Measurements from ENCODE around the gene MMGT1. TPM values are rescaled to one million over a fixed set of nuclear protein-coding genes. Genes with fewer than 3 reads are reported as not detected.

MMGT1 gene
- total RNA-seq, 1 experiment from 2014 or later = 22.6 TPM

- H3K79me2 ChIP-seq (ENCODE audit: insufficient read depth, low read length) = no peaks in the 10 kb centered on the region
- no peak overlapping the region for H3K18ac ChIP-seq (ENCODE audit: insufficient read length, low read depth, low read length)
- no peak overlapping the region for H3K14ac ChIP-seq (ENCODE audit: insufficient read depth, low read length)
- TF ChIP-seq CTCF (conservative IDR thresholded peaks at IDR 0.05) = peak; percentile 73
- no peak overlapping the region for H4K8ac ChIP-seq (replicated peaks; ENCODE audit: insufficient read length, low read depth, low read length)
- H2AK5ac ChIP-seq (ENCODE audit: insufficient read length, low read length) = no peak overlapping the region
- peaks cover 2% of the 10 kb centered on the region for H3K27me3 Mint-ChIP-seq (ENCODE audit: low read depth)
- WGBS (ENCODE audit: extremely low coverage, insufficient read length, low lambda C conversion rate) = no CpG with 5 or more reads among the region's 19 CpGs
- H2BK12ac ChIP-seq (ENCODE audit: insufficient read length, low read depth, low read length) = no peak overlapping the region
- peaks cover 48 to 60% of the 10 kb centered on the region in 2 experiments for H3K9me3 Mint-ChIP-seq
- no peak overlapping the region for H2AFZ ChIP-seq (ENCODE audit: low read length)
- H3K4ac ChIP-seq (ENCODE audit: low read depth, low read length) = no peak overlapping the region
- no peak overlapping the region for H2BK15ac ChIP-seq (ENCODE audit: low read depth, low read length)
- H3K4me1 Mint-ChIP-seq = no peaks in the 10 kb centered on the region
- H3K23ac ChIP-seq (ENCODE audit: insufficient read length, low read depth, low read length) = no peak overlapping the region
- H3K79me1 ChIP-seq (ENCODE audit: insufficient read depth, low read depth, low read length, poor library complexity, severe bottlenecking) = no peaks in the 10 kb centered on the region
- no peak overlapping the region for H3K9ac ChIP-seq (ENCODE audit: extremely low read depth, insufficient read length, low read length)
- H2BK20ac ChIP-seq (ENCODE audit: low read depth, low read length, poor library complexity, severe bottlenecking) = no peak overlapping the region
- no peak overlapping the region for H4K91ac ChIP-seq (ENCODE audit: insufficient read length, low read depth, low read length)
- no peaks in the 10 kb centered on the region for H3K23me2 ChIP-seq (ENCODE audit: insufficient read length, low read depth, low read length, poor library complexity, severe bottlenecking)
- no peaks in the 10 kb centered on the region for H3K4me1 ChIP-seq (ENCODE audit: insufficient read depth, low read length)
- no peaks in the 10 kb centered on the region for H4K20me1 ChIP-seq (ENCODE audit: control insufficient read depth, insufficient read depth, insufficient read length)
- peak; percentile 63 for DNase-seq
- H3K56ac ChIP-seq (ENCODE audit: insufficient read length, low read depth, low read length) = no peak overlapping the region
- H4K5ac ChIP-seq (ENCODE audit: insufficient read length, low read depth, low read length) = no peak overlapping the region
- H3T11ph ChIP-seq (ENCODE audit: low read length) = no peak overlapping the region
- H3K27me3 ChIP-seq (ENCODE audit: insufficient read depth, low read length) = no peaks in the 10 kb centered on the region
- peaks cover 69% of the 10 kb centered on the region for H3K9me3 ChIP-seq (ENCODE audit: control insufficient read depth, low read depth, low read length)
- H3K27ac Mint-ChIP-seq = no peak overlapping the region
- no peak overlapping the region for H3K27ac ChIP-seq (ENCODE audit: insufficient read length, low read depth, low read length)
- no peak overlapping the region for H3K4me3 Mint-ChIP-seq
- no peak overlapping the region for H2BK5ac ChIP-seq (ENCODE audit: insufficient read length, low read length)
- peaks cover 0 to 2% (median 0%) of the 10 kb centered on the region in 3 experiments; a peak in 1 of 7 replicates for H3K36me3 Mint-ChIP-seq (ENCODE audit: insufficient read depth in 1 of 3, low read depth in 3 of 3)
- no peak overlapping the region for H3K4me2 ChIP-seq (ENCODE audit: insufficient read depth, insufficient read length, low read length)
- no peak overlapping the region for H2BK120ac ChIP-seq (ENCODE audit: low read depth, low read length, poor library complexity, severe bottlenecking)
Measured at GRCh38 chrX:135931644-135932487, 41.9 kb downstream of the MMGT1 start.

All from H9 (cell line).